Brain microvascular endothelial cell (primary cell): ENCODE measurements around the gene TUBA1A.
A peak's percentile ranks its signal among the peaks of the same experiment; 100 is the strongest.
"Not testable (repeated sequence)": the region's sequence is repeated elsewhere in the genome, so short reads cannot be mapped to it uniquely, and the experiment has no call there.

Experiments
- DNase-seq: peaks from one replicate; pipeline ENCODE4 v3.0.0-alpha.2; 2020
- H3K27ac ChIP-seq: fragments of 250-450 bp; sonication (Bioruptor Pico); 2 replicates; pipeline ENCODE4 v1.5.1; 2020; ENCODE audit warnings: mild to moderate bottlenecking, moderate library complexity
- H3K27me3 ChIP-seq: fragments of 250-450 bp; sonication (Bioruptor Pico); replicated peaks from 2 replicates; pipeline ENCODE4 v1.5.1; 2020; ENCODE audit warnings: mild to moderate bottlenecking
- H3K36me3 ChIP-seq: fragments of 250-450 bp; sonication (Bioruptor Pico); replicated peaks from 2 replicates; pipeline ENCODE4 v1.5.1; 2020; ENCODE audit warnings: mild to moderate bottlenecking
- H3K4me3 ChIP-seq: 2 replicates; pipeline ENCODE4 v1.5.1; 2011; ENCODE audit warnings: low read depth, mild to moderate bottlenecking, control low read depth, low read length, moderate library complexity
- in situ Hi-C: cut with HindIII; loops from 2 replicates; pipeline ENCODE4 v1.10.0; 2017; ENCODE audit warnings: low sequenced_read_pairs, low pct_ligation_motif_present
- TF ChIP-seq, protein P1 (sequence below): IDR thresholded peaks from 2 replicates; pipeline ENCODE4 v1.5.1; 2011; ENCODE audit warnings: low read depth, mild to moderate bottlenecking, moderate library complexity, low read length, control low read depth, inconsistent platforms; ENCODE audit errors: missing control alignments

TUBA1A gene

DNA sequence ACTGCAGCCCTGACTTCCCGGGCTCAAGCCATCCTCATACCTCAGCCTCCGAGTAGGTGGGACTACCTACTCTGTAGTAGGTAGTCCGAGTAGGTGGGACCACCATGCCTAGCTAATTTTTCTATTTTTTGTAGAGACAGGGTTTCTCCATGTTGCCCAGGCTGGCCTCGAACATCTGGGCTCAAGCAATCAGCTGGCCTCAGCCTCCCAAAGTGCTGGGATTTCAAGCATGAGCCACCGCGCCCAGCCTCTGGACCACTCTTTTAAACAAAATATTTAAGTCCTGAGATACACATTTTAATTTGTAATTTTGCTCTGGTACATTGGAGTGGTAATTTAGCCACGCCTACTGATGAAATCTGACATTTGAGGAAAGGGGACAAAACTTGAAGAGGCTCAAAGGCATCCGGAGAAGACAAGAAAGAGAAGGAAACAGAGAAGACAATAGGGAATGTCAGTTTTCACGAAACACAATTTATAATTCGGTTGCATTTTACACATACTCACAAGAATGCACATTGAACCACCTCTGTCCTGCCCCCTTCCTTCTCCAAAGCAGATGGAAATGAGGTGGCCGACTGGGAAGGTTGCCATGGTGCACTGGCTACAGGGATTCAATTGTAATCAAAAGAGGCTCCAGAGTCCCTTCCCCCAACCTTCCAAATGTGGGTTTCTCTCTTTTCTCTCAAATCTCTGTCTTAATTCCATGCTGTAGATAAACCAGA lies 9.7 kb upstream of the TUBA1A start:
- TF ChIP-seq, protein P1, sequence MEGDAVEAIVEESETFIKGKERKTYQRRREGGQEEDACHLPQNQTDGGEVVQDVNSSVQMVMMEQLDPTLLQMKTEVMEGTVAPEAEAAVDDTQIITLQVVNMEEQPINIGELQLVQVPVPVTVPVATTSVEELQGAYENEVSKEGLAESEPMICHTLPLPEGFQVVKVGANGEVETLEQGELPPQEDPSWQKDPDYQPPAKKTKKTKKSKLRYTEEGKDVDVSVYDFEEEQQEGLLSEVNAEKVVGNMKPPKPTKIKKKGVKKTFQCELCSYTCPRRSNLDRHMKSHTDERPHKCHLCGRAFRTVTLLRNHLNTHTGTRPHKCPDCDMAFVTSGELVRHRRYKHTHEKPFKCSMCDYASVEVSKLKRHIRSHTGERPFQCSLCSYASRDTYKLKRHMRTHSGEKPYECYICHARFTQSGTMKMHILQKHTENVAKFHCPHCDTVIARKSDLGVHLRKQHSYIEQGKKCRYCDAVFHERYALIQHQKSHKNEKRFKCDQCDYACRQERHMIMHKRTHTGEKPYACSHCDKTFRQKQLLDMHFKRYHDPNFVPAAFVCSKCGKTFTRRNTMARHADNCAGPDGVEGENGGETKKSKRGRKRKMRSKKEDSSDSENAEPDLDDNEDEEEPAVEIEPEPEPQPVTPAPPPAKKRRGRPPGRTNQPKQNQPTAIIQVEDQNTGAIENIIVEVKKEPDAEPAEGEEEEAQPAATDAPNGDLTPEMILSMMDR: no peak
- DNase-seq: peak; percentile 90
- H3K4me3 ChIP-seq: no peak overlapping the region
- in situ Hi-C loops: no loop called here
- peak overlapping the region; percentile 7 for H3K27ac ChIP-seq
- H3K27me3 ChIP-seq: no peaks in the 10 kb centered on the region
- no peaks in the 10 kb centered on the region for H3K36me3 ChIP-seq

DNA sequence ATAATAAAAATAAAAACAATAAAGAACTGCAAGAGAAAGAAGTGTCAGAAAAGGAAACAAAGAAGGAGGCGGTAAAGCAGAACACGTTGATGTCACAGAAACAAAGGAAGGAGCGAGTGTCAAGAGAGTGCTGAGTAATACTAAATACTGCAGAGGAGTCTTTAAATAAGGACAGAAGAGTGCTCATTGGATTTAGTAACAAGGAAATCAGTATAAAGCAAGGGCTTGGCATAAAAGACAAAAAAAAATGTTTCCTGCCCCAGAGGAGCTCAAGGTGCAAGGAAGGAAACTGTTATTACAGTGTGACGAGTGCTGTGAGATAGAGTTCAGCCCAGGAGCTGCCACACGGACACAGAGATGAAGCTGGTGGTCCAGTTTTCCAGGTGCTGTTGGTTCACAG lies 8.4 kb upstream of the TUBA1A start:
- no peaks in the 10 kb centered on the region for H3K27me3 ChIP-seq
- in situ Hi-C loops: no loop called here
- DNase-seq: no peak
- no peak overlapping the region for H3K4me3 ChIP-seq
- H3K36me3 ChIP-seq: no peaks in the 10 kb centered on the region
- TF ChIP-seq, protein P1: no peak
- H3K27ac ChIP-seq: no peak overlapping the region

DNA sequence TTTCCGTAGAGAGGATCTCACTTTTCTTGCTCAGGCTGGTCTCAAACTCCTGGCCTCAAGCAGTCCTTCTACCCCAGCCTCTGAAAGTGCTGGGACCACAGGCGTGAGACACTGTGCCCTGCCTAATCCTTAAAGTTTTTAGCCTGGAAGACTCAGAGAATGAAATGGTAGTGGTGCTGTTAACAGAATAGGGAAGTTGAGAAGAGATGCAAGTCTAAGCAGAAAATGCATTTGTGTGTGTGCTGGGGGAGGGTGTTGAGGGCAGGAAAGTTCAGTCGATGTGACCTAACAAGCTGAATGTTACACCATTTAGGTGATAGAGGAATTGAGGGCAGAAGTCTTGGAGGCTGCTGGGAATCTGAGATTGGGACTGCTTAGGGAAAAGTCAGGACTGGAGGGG lies 6.9 kb upstream of the TUBA1A start:
- no peak for DNase-seq
- Histone ChIP-seq H3K4me3 (no peak overlapping the region), H3K27me3 (no peaks in the 10 kb centered on the region), H3K27ac (no peak overlapping the region), H3K36me3 (no peaks in the 10 kb centered on the region)
- TF ChIP-seq, protein P1: no peak
- in situ Hi-C loops: no loop called here

DNA sequence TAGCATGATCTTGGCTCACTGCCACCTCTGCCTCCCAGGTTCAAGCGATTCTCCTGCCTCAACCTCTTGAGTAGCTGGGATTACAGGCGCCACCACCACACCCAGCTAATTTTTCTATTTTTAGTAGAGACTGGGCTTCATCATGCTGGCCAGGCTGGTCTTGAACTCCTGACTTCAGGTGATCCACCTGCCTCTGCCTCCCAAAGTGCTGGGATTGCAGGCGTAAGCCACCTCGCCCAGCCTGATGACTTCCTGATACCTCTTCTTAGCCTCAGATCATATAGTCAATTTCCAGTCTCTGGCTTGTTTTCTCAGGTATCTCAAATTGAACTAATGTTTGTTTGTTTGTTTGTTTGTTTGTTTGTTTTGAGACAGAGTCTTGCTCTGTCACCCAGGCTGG lies 4.9 kb upstream of the TUBA1A start:
- H3K4me3 ChIP-seq, H3K36me3 ChIP-seq, in situ Hi-C loops, H3K27me3 ChIP-seq, DNase-seq, H3K27ac ChIP-seq: not testable (repeated sequence)

DNA sequence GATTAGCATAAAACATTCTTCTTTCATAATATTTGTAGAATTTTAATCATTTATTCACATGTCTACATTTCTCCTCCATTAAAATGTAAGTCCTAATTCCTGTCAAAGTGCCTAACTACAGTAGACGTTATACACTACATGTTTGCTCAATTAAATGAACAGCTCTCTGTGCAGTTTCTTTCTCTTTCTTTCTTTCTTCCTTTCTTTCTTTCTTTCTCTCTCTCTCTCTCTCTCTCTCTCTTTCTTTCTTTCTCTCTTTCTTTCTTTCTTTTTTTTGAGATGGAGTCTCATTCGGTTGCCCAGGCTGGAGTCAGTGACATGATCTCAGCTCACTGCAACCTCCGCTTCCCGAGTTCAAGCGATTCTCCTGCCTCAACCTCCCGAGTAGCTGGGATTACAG lies 2.6 kb upstream of the TUBA1A start:
- in situ Hi-C loops, H3K27me3 ChIP-seq, H3K4me3 ChIP-seq, H3K27ac ChIP-seq, DNase-seq: not testable (repeated sequence)
- peaks cover 11% of the 10 kb centered on the region for H3K36me3 ChIP-seq

DNA sequence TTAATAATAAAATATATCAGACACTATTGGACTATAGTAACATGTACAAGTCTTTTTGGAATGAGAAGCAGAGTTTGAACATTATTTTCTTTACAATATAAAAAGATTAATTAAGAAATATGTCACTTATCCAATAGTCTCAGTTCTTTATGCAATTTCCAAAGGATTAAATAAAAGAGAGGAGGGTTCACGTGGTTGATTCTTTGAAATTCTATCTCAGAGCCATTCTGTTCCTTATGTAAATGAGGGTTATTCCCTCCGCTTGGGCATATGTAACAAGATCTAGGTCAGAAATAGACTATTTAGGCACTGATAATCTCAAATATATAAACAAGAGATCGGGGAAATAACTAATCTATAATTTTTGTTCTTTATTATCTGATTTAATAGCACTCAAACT lies 2.1 kb upstream of the TUBA1A start:
- Histone ChIP-seq H3K27me3 (no peaks in the 10 kb centered on the region), H3K4me3 (no peak overlapping the region), H3K27ac (no peak overlapping the region), H3K36me3 (peaks cover 16% of the 10 kb centered on the region)
- TF ChIP-seq, protein P1: no peak
- no peak for DNase-seq
- in situ Hi-C loops: no loop called here
